KBM-7 (cell line): ENCODE data around the gene EXOC7.
"Not testable (repeated sequence)": the region's sequence is repeated elsewhere in the genome, so short reads cannot be mapped to it uniquely, and the experiment has no call there.

Source experiments
- DNase-seq: peaks from one replicate; pipeline ENCODE4 v3.0.0-alpha.2; 2015
- in situ Hi-C: fragments of 300-500 bp; cut with MboI; formaldehyde crosslinking; loops from 2 replicates; pipeline ENCODE4 v1.14.3; 2020; ENCODE audit warnings: low sequenced_read_pairs, low pct_unique_long_range_greater_than_20kb, mixed read lengths

Gene EXOC7

GRCh38 chr17:76053246-76054111, 50.1 kb downstream of the EXOC7 start:
- no peak for DNase-seq
- in situ Hi-C loops = no loop called here

GRCh38 chr17:76051561-76051960, 52.0 kb downstream of the EXOC7 start:
- DNase-seq = no peak
- in situ Hi-C loops = no loop called here

GRCh38 chr17:76050538-76051467, 52.8 kb downstream of the EXOC7 start:
- in situ Hi-C loops = no loop called here

GRCh38 chr17:76049836-76050537, 53.6 kb downstream of the EXOC7 start:
- no peak for DNase-seq
- in situ Hi-C loops = no loop called here

More at GRCh38 chr17:76050538-76051467, 52.8 kb downstream of the EXOC7 start:
- no peak for DNase-seq

- DNase-seq = no peak
- in situ Hi-C loops = no loop called here
These were observed 54.3 kb downstream of the EXOC7 start for GRCh38 chr17:76049239-76049638.

GRCh38 chr17:76048711-76049110, 54.9 kb downstream of the EXOC7 start:
- DNase-seq = no peak
- in situ Hi-C loops = no loop called here

GRCh38 chr17:76048025-76048605, 55.5 kb downstream of the EXOC7 start:
- DNase-seq = no peak
- in situ Hi-C loops = no loop called here

- in situ Hi-C loops = no loop called here
- no peak for DNase-seq
These were observed 57.5 kb downstream of the EXOC7 start for GRCh38 chr17:76046064-76046463.

- DNase-seq, in situ Hi-C loops: not testable (repeated sequence)
These were observed 59.0 kb downstream of the EXOC7 start for GRCh38 chr17:76044475-76045007.

GRCh38 chr17:76042868-76043267, 60.7 kb downstream of the EXOC7 start:
- in situ Hi-C loops = not testable (repeated sequence)

GRCh38 chr17:76040376-76040775, 63.2 kb downstream of the EXOC7 start:
- in situ Hi-C loops = no loop called here
- DNase-seq = no peak

More at GRCh38 chr17:76042868-76043267, 60.7 kb downstream of the EXOC7 start:
- DNase-seq = not testable (repeated sequence)

- in situ Hi-C loops = no loop called here
- DNase-seq = no peak
These were observed 64.5 kb downstream of the EXOC7 start for GRCh38 chr17:76039121-76039520.

- DNase-seq = no peak
These were observed 65.5 kb downstream of the EXOC7 start for GRCh38 chr17:76038050-76038449.

GRCh38 chr17:76036497-76037261, 66.9 kb downstream of the EXOC7 start:
- no peak for DNase-seq
- in situ Hi-C loops = no loop called here

More at GRCh38 chr17:76038050-76038449, 65.5 kb downstream of the EXOC7 start:
- in situ Hi-C loops = no loop called here

GRCh38 chr17:76034428-76035350, 68.9 kb downstream of the EXOC7 start:
- in situ Hi-C loops = no loop called here
- no peak for DNase-seq

- DNase-seq = no peak
- in situ Hi-C loops = no loop called here
These were observed 70.4 kb downstream of the EXOC7 start for GRCh38 chr17:76033139-76033538.

- in situ Hi-C loops = no loop called here
- DNase-seq = no peak
These were observed 70.8 kb downstream of the EXOC7 start for GRCh38 chr17:76032780-76033108.
